Loucy (cell line): ENCODE data around the gene MIPEP.

ENCODE experiments used
- EZH2phosphoT487 ChIP-seq: fragments of 200-600 bp; IDR thresholded peaks from 2 replicates; pipeline ENCODE4 v1.6.1; 2018; ENCODE audit warnings: antibody characterized with exemption, mild to moderate bottlenecking, moderate library complexity, borderline replicate concordance
- TF ChIP-seq, protein P1 (sequence below): fragments of 200-600 bp; sonication (generic); conservative IDR thresholded peaks from 2 replicates; pipeline ENCODE4 v1.5.1; 2014; ENCODE audit warnings: mild to moderate bottlenecking, antibody characterized with exemption, low read length

DNA sequence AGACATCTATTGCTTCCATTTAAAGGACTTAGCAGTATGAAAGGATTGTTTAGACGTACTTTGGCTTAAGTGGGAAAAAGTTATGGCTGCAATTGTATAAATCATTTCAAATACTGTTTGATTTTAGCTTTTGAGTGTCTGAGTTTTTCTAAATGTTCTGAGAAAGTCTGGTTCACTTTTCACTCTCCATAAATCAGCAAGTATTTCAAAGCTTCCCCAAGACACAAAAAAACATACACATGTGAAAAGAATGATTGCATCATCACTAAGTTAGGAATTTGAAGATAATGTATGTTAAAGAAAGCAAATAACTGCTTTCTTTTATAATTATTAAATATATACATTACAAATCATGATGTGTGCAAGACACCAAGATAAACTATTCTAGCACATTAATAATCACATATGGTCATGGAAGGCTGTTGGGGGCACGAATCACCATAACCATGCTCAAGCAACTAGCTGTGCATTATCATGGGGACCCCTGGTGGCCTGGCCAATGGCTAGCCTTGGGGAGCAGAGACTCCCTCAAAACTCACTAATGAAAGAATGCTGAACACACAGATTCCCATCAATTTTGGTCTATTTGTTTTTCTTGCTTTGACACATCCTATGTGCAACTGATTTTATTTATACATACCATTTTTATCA lies 111.1 kb downstream of the MIPEP start:
- TF ChIP-seq, protein P1, sequence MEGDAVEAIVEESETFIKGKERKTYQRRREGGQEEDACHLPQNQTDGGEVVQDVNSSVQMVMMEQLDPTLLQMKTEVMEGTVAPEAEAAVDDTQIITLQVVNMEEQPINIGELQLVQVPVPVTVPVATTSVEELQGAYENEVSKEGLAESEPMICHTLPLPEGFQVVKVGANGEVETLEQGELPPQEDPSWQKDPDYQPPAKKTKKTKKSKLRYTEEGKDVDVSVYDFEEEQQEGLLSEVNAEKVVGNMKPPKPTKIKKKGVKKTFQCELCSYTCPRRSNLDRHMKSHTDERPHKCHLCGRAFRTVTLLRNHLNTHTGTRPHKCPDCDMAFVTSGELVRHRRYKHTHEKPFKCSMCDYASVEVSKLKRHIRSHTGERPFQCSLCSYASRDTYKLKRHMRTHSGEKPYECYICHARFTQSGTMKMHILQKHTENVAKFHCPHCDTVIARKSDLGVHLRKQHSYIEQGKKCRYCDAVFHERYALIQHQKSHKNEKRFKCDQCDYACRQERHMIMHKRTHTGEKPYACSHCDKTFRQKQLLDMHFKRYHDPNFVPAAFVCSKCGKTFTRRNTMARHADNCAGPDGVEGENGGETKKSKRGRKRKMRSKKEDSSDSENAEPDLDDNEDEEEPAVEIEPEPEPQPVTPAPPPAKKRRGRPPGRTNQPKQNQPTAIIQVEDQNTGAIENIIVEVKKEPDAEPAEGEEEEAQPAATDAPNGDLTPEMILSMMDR = no peak
- no peak for TF ChIP-seq EZH2phosphoT487
